HG02798 (cell line): ENCODE data around the gene CRYBB1.
"Not testable (repeated sequence)": the region's sequence is repeated elsewhere in the genome, so short reads cannot be mapped to it uniquely, and the experiment has no call there.

Source experiments
- ATAC-seq: cut with Tn5 transposase; IDR thresholded peaks from one replicate; pipeline ENCODE4 v1.9.1; 2021; ENCODE audit warnings: mild to moderate bottlenecking; ENCODE audit not compliant: unreplicated experiment, poor library complexity

CRYBB1 gene

GRCh38 chr22:26642465-26643417 lies 24.9 kb upstream of the CRYBB1 start:
- ATAC-seq, result no peak

- ATAC-seq, result no peak
These were observed 18.5 kb upstream of the CRYBB1 start for GRCh38 chr22:26636296-26636695.

GRCh38 chr22:26635117-26635516 lies 17.3 kb upstream of the CRYBB1 start:
- ATAC-seq, result no peak

- ATAC-seq, result no peak
These were observed 16.4 kb upstream of the CRYBB1 start for GRCh38 chr22:26634189-26634588.

- no peak for ATAC-seq
These were observed 14.8 kb upstream of the CRYBB1 start for GRCh38 chr22:26632422-26633155.

DNA sequence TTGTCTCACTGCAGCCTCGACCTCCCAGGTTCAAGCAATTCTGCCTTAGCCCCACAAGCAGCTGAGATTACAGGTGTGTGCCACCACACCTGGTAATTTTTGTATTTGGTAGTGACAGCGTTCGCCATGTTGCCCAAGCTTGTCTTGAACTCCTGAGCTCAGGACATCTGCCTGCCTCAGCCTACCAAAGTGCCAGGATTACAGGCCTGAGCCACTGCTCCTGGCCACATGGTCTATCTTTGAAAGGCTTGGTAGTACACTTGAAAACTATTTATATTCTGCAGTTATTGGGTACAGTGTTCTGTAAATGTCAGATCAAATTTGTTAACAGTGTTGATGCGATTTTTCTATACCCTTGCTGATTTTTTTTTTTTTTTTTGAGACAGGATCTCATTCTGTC lies 13.5 kb upstream of the CRYBB1 start:
- ATAC-seq, result no peak

DNA sequence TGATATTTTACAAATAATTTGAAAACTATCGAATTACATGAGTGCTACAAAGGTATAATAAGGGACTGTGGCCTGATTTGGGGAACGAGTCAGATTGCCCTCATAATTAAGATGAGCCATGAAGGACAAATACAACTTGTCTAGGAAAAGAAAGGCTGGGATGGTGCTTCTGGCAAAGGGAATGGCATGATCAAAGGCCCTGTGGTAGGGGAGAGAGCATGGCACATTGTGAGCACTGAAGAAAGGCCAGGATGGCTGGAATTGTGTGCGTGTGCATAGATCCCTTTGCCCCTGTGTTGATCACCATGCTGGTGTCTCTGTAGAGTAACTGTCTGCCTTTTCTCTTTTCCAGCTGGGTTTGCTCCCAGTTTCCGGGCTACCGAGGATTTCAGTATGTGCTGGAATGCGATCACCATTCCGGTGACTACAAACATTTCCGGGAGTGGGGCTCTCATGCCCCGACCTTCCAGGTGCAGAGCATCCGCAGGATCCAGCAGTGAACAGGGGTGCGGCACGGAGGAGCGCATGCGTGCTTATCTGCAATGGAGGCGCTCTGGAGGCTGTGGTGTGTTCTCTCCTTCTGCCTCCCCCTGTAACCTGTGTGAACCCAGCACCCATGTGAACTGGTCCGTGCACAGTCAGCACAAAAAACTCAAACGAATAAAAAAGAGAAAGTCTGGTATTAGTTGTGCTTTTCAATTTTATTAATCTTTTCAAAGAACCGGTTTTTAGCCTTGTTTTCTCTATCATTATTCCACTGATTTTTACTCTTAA lies 12.3 kb upstream of the CRYBB1 start:
- no peak for ATAC-seq

- no peak for ATAC-seq
These were observed 7.0 kb upstream of the CRYBB1 start for GRCh38 chr22:26624803-26625202.

DNA sequence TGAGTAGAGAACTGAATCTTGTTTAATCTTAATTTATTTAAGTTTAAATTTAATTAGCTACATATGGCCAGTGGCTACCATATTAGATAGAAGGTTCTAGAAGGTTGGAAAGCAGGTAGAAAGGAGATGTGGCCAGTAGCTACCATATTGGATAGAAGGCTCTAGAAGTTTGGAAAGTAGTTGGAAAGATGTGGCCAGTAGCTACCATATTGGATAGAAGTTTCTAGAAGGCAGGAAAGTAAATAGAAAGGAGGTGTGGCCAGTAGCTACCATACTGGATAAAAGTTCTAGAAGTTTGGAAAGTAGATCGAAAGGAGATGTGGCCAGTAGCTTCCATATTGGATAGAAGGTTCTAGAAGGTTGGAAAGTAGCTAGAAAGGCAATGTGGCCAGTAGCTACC lies 6.2 kb upstream of the CRYBB1 start:
- no peak for ATAC-seq

DNA sequence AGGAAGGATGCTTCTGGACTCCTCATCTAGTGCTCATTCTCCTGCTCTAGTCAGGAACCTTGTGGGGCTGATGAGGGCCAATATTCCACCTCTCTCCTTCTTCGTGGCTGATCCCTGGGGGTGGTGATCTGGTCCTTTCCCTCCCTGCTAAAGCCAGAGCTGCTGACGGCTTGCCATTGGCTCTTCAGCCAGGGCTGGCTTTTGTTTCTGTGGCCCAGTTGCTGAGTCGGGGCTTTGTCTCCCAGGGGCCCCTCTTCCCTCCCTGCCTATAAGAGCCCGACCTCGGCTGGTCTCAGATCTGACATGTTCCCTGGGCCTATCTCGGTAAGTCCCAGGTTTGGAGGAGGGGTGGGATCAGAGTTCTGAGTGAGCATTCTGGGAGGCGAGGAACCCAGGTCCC lies 3.8 kb upstream of the CRYBB1 start, which contains the start of gene CRYBA4:
Gene CRYBA4 (plus strand): TSS at position 301 of the 400 bp plus-strand sequence. CDS start 634 bp downstream, outside the sequence.
- no peak for ATAC-seq

- no peak for ATAC-seq
These were observed 2.4 kb upstream of the CRYBB1 start for GRCh38 chr22:26620197-26620596.

DNA sequence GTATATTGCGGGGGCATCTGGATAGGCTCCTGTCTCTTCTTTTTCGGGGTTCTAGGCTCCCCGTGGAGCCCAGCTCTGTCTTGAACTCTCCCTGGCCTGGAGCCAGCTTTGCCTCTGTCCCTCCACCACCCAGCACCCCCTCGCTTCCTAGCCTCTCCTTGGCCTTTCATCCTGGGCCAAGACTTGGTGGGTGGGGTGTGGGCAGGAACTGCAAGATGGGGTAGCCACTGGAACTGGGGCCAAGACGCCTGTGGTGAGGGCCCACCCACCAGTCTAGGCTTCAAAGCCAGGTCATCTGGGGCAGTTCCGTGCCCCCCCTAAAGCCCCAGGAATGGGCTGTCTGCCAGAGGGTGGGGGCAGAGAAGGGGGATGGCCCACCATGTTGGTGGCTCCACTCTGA lies 1.7 kb upstream of the CRYBB1 start:
- no peak for ATAC-seq

GRCh38 chr22:26618455-26618854 lies 628 bp upstream of the CRYBB1 start:
- ATAC-seq, result no peak

- ATAC-seq, result no peak
These were observed 1.2 kb downstream of the CRYBB1 start for GRCh38 chr22:26616650-26617049.

DNA sequence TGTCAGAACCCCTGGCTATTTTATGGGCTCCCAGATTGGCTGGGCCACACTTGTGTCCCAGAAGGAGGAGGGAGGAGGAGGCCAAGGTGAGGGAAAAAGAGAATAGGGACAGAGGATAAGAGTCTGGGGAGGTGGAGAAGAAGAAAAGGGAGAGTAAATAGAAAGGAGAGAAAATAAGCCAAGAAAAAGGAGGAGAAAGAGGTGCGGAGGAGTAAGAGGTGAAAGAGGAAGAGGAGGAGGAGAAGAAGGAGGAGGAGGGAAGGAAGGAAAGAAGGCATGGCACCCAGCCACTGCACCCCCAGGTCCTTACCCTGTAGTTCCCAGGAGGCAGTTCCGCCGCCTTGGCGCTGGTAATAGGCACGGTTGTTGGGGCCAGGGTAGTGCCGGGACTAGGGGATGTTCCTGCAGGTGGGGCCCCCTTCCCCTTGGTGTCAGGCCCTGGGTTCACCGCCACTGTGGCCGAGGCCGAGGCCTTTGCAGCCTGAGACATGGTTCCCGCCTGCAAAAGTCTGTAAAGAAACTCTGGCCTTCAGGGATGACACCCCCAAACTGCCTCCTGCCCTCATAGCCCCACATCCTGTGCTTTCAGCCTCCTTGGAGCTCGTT lies 1.9 kb downstream of the CRYBB1 start:
- no peak for ATAC-seq

DNA sequence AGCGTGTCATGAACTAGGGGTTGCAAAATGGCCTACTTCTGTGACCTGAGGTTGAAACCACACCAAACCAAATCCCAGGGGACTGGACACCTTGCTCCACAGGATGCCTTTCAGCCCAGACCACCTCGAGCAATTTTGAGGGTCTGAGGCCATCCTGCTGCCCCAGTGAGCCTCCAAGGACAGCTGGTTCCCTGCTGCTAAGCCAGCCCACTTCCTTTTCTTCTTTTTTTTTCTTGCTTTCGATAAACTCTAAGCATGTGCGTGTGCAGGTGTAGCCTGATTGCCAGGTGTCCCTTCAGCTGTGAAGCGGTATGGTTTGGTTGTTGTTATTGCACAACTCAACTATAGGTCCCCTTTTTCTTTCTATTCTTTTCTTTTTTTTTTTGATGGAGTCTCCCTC lies 2.7 kb downstream of the CRYBB1 start:
- peak; percentile 59 for ATAC-seq

DNA sequence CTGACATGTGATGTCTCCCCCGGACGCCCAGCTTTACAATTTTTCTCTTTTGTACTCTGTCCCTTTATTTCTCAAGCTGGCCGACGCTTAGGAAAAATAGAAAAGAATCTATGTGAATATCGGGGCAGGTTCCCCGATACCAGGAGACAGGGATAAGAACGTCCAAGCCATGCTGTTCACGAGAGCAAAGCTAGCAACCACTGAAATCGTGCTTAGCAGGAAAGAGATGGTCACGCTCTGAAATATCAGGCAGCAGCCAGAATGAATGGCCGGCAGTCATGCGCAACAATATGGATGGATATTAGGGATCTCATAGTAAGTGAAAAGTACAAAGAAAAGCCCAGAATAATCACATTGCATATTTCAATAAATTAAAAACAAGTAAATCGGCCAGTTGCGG lies 3.5 kb downstream of the CRYBB1 start:
- no peak for ATAC-seq

DNA sequence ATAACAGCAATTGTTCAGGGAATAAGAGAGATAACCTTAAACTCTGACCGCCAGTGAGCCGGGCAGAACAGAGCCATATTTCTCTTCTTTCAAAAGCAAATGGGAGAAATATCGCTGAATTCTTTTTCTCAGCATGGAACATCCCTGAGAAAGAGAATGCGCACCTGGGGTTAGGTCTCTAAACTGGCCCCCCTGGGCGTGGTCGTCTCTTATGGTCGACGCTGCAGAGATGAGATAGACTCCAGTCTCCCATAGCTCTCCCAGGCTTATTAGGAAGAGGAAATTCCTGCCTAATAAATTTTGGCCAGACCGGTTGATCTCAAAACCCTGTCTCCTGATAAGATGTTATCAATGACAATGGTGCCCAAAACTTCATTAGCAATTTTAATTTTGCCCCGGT lies 4.1 kb downstream of the CRYBB1 start:
- ATAC-seq, result not testable (repeated sequence)

- ATAC-seq, result no peak
These were observed 5.2 kb downstream of the CRYBB1 start for GRCh38 chr22:26612652-26613051.

DNA sequence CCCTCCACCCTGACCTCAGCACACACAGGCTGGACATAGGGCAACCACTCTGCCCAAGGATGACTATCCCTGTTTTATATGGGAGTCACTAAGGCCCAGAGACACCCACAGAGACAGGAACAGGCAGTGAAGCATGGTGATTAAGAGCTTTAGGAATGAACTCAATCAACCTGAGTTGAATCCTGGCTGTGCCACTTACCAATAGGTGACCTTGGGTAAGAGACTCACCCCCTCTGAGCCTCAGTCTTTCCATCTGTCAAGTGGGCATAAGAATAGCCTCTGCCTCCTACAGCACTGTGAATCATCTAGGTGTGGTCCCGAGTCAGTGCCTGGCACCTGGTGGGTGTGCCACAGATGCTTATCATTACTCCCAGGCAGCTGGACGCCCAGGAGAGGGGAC lies 6.8 kb downstream of the CRYBB1 start:
- ATAC-seq, result no peak
